SK-N-SH treated with all-trans-retinoic acid at 6 μM for 48 hours (cell line): ENCODE measurements around the gene KMT2D.

Source experiments
- ATAC-seq: fragments of 200-7000 bp; cut with Tn5 transposase; 3 replicates; pipeline ENCODE4 v1.9.1; 2020; ENCODE audit warnings: mild to moderate bottlenecking, moderate library complexity
- ARNTL ChIP-seq: fragments of 450-650 bp; formaldehyde crosslinking; IDR thresholded peaks from 2 replicates; pipeline ENCODE4 v1.5.0; 2020; ENCODE audit warnings: low read depth, mild to moderate bottlenecking, moderate library complexity, borderline replicate concordance
- BACH2 ChIP-seq: fragments of 250-450 bp; sonication (Bioruptor Pico); IDR thresholded peaks from 2 replicates; pipeline ENCODE4 v1.9.0; 2021; ENCODE audit warnings: mild to moderate bottlenecking, borderline replicate concordance
- CSDC2 ChIP-seq: fragments of 250-450 bp; sonication (Bioruptor Pico); IDR thresholded peaks from 2 replicates; pipeline ENCODE4 v1.5.0; 2020; ENCODE audit warnings: mild to moderate bottlenecking, moderate library complexity
- ESRRG ChIP-seq: fragments of 250-450 bp; sonication (Bioruptor Pico); IDR thresholded peaks from 2 replicates; pipeline ENCODE4 v1.6.1; 2021; ENCODE audit warnings: mild to moderate bottlenecking
- GLIS3 ChIP-seq: fragments of 250-450 bp; sonication (Bioruptor Pico); IDR thresholded peaks from 2 replicates; pipeline ENCODE4 v1.5.0; 2020; ENCODE audit warnings: mild to moderate bottlenecking, moderate library complexity
- ISL1 ChIP-seq: fragments of 250-450 bp; sonication (Bioruptor Pico); IDR thresholded peaks from 2 replicates; pipeline ENCODE4 v2.1.2; 2022; ENCODE audit warnings: mild to moderate bottlenecking, moderate library complexity
- OSR1 ChIP-seq: fragments of 250-450 bp; sonication (Bioruptor Pico); IDR thresholded peaks from 2 replicates; pipeline ENCODE4 v1.8.0; 2022; ENCODE audit warnings: moderate library complexity, mild to moderate bottlenecking, inconsistent platforms
- RARB ChIP-seq: fragments of 250-450 bp; sonication (Bioruptor Pico); IDR thresholded peaks from 2 replicates; pipeline ENCODE4 v1.8.0; 2021; ENCODE audit warnings: mild to moderate bottlenecking, moderate library complexity
- SNAI2 ChIP-seq: fragments of 250-450 bp; sonication (Bioruptor Pico); IDR thresholded peaks from 2 replicates; pipeline ENCODE4 v1.5.0; 2020; ENCODE audit warnings: mild to moderate bottlenecking, moderate library complexity
- TCF4 ChIP-seq: fragments of 250-450 bp; sonication (Bioruptor Pico); IDR thresholded peaks from 2 replicates; pipeline ENCODE4 v1.8.0; 2021; ENCODE audit warnings: mild to moderate bottlenecking, moderate library complexity, borderline replicate concordance
- TOX ChIP-seq: fragments of 250-450 bp; sonication (Bioruptor Pico); IDR thresholded peaks from 2 replicates; pipeline ENCODE4 v1.8.0; 2021; ENCODE audit warnings: mild to moderate bottlenecking, moderate library complexity, borderline replicate concordance
- ZC3H10 ChIP-seq: fragments of 250-450 bp; sonication (Bioruptor Pico); IDR thresholded peaks from 2 replicates; pipeline ENCODE4 v1.5.1; 2021; ENCODE audit warnings: mild to moderate bottlenecking, moderate library complexity
- ZFP3 ChIP-seq: fragments of 250-450 bp; sonication (Bioruptor Pico); IDR thresholded peaks from 2 replicates; pipeline ENCODE4 v1.5.0; 2020; ENCODE audit warnings: mild to moderate bottlenecking, moderate library complexity
- ZFP30 ChIP-seq: fragments of 450-650 bp; formaldehyde crosslinking; IDR thresholded peaks from 2 replicates; pipeline ENCODE4 v1.5.0; 2022; ENCODE audit warnings: mild to moderate bottlenecking, moderate library complexity
- ZNF565 ChIP-seq: fragments of 450-650 bp; formaldehyde crosslinking; conservative IDR thresholded peaks from 2 replicates; pipeline ENCODE4 v1.5.0; 2020; ENCODE audit warnings: low read depth, mild to moderate bottlenecking, moderate library complexity
- ZNF70 ChIP-seq: fragments of 450-650 bp; formaldehyde crosslinking; IDR thresholded peaks from 2 replicates; pipeline ENCODE4 v1.5.0; 2020; ENCODE audit warnings: mild to moderate bottlenecking, moderate library complexity
- ZNF8 ChIP-seq: fragments of 450-650 bp; formaldehyde crosslinking; IDR thresholded peaks from 2 replicates; pipeline ENCODE4 v1.5.0; 2020; ENCODE audit warnings: mild to moderate bottlenecking, moderate library complexity
- TF ChIP-seq, protein P1 (sequence below): fragments of 250-450 bp; sonication (Bioruptor Pico); IDR thresholded peaks from 2 replicates; pipeline ENCODE4 v1.5.1; 2020; ENCODE audit warnings: low read depth, mild to moderate bottlenecking, moderate library complexity
- TF ChIP-seq, protein P2 (sequence below): fragments of 250-450 bp; sonication (Bioruptor Pico); IDR thresholded peaks from 2 replicates; pipeline ENCODE4 v1.8.0; 2021; ENCODE audit warnings: low read depth, mild to moderate bottlenecking, moderate library complexity, borderline replicate concordance
- TF ChIP-seq, protein P3 (sequence below): fragments of 250-450 bp; sonication (Bioruptor Pico); IDR thresholded peaks from 2 replicates; pipeline ENCODE4 v1.8.0; 2020; ENCODE audit warnings: mild to moderate bottlenecking, moderate library complexity, borderline replicate concordance
- TF ChIP-seq, protein P4 (sequence below): fragments of 250-450 bp; sonication (Bioruptor Pico); IDR thresholded peaks from 2 replicates; pipeline ENCODE4 v1.5.1; 2021; ENCODE audit warnings: mild to moderate bottlenecking, moderate library complexity
- TF ChIP-seq, protein P5 (sequence below): fragments of 250-450 bp; sonication (Bioruptor Pico); IDR thresholded peaks from 2 replicates; pipeline ENCODE4 v1.5.0; 2020; ENCODE audit warnings: mild to moderate bottlenecking, moderate library complexity

The KMT2D gene

DNA sequence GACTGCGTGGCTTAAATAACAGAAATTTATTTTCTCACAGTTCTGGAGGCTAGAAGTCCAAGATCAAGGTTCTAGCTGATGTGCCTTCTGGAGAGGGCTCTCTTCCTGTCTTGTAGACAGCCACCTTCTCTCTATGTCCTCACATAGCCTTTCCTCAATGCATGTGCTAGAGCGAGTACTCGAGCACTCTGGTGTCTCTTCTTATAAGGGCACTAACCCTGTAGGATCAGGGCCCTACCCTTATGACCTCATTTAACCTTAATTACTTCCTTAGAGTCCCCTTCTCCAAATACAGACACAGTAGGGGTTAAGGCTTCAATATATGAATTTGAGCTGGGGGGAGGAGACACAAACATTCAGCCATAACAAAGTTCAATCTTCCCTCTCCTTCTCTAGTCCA lies 23.8 kb upstream of the KMT2D start:
- no peak for ATAC-seq

DNA sequence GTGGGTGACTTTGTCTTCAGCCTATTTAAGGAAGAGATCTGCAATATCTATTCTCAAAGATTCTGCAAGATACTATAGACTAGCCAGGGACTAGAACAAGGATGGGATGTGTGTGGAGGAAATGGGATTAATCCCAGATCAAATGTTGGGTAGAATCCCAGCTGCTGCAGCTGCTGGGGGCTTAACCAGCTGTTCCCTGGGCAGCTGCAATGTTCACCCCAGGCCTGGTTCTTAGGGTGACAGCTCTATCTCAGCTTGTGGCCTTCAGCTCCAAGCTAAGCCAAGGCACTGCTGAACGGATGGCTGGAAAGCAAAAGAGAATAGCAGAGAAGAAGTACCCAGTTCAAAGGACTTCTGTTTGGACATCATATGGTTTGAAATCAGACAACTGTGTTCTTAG lies 19.2 kb upstream of the KMT2D start:
- ATAC-seq: no peak
- TF ChIP-seq ISL1 (CRISPR knock-in tag) (no peak), ZC3H10 (CRISPR knock-in tag) (no peak), TOX (CRISPR knock-in tag) (no peak), ARNTL (CRISPR knock-in tag) (no peak), BACH2 (CRISPR knock-in tag) (no peak), ZNF565 (CRISPR knock-in tag) (no peak), ZFP3 (CRISPR knock-in tag) (no peak)
- TF ChIP-seq, protein P1, sequence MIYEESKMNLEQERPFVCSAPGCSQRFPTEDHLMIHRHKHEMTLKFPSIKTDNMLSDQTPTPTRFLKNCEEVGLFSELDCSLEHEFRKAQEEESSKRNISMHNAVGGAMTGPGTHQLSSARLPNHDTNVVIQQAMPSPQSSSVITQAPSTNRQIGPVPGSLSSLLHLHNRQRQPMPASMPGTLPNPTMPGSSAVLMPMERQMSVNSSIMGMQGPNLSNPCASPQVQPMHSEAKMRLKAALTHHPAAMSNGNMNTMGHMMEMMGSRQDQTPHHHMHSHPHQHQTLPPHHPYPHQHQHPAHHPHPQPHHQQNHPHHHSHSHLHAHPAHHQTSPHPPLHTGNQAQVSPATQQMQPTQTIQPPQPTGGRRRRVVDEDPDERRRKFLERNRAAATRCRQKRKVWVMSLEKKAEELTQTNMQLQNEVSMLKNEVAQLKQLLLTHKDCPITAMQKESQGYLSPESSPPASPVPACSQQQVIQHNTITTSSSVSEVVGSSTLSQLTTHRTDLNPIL (CRISPR knock-in tag): no peak
- TF ChIP-seq, all 23 proteins: peak for 0

More for the DNA sequence above, 23.8 kb upstream of the KMT2D start:
- TF ChIP-seq ISL1 (CRISPR knock-in tag) (no peak), OSR1 (CRISPR knock-in tag) (no peak), TOX (CRISPR knock-in tag) (no peak), ZC3H10 (CRISPR knock-in tag) (no peak), CSDC2 (CRISPR knock-in tag) (no peak), ESRRG (no peak), ZNF8 (CRISPR knock-in tag) (no peak), ZFP3 (CRISPR knock-in tag) (no peak), GLIS3 (CRISPR knock-in tag) (no peak), ARNTL (CRISPR knock-in tag) (no peak), ZNF565 (CRISPR knock-in tag) (no peak), TCF4 (no peak), RARB (no peak)
- TF ChIP-seq, protein P2, sequence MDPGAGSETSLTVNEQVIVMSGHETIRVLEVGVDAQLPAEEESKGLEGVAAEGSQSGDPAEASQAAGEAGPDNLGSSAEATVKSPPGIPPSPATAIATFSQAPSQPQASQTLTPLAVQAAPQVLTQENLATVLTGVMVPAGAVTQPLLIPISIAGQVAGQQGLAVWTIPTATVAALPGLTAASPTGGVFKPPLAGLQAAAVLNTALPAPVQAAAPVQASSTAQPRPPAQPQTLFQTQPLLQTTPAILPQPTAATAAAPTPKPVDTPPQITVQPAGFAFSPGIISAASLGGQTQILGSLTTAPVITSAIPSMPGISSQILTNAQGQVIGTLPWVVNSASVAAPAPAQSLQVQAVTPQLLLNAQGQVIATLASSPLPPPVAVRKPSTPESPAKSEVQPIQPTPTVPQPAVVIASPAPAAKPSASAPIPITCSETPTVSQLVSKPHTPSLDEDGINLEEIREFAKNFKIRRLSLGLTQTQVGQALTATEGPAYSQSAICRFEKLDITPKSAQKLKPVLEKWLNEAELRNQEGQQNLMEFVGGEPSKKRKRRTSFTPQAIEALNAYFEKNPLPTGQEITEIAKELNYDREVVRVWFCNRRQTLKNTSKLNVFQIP: no peak
- TF ChIP-seq, protein P3, sequence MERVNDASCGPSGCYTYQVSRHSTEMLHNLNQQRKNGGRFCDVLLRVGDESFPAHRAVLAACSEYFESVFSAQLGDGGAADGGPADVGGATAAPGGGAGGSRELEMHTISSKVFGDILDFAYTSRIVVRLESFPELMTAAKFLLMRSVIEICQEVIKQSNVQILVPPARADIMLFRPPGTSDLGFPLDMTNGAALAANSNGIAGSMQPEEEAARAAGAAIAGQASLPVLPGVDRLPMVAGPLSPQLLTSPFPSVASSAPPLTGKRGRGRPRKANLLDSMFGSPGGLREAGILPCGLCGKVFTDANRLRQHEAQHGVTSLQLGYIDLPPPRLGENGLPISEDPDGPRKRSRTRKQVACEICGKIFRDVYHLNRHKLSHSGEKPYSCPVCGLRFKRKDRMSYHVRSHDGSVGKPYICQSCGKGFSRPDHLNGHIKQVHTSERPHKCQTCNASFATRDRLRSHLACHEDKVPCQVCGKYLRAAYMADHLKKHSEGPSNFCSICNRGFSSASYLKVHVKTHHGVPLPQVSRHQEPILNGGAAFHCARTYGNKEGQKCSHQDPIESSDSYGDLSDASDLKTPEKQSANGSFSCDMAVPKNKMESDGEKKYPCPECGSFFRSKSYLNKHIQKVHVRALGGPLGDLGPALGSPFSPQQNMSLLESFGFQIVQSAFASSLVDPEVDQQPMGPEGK (CRISPR knock-in tag): no peak
- TF ChIP-seq, protein P1 (CRISPR knock-in tag): no peak
- TF ChIP-seq, protein P4, sequence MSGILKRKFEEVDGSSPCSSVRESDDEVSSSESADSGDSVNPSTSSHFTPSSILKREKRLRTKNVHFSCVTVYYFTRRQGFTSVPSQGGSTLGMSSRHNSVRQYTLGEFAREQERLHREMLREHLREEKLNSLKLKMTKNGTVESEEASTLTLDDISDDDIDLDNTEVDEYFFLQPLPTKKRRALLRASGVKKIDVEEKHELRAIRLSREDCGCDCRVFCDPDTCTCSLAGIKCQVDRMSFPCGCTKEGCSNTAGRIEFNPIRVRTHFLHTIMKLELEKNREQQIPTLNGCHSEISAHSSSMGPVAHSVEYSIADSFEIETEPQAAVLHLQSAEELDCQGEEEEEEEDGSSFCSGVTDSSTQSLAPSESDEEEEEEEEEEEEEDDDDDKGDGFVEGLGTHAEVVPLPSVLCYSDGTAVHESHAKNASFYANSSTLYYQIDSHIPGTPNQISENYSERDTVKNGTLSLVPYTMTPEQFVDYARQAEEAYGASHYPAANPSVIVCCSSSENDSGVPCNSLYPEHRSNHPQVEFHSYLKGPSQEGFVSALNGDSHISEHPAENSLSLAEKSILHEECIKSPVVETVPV (CRISPR knock-in tag): no peak
- TF ChIP-seq, protein P5, sequence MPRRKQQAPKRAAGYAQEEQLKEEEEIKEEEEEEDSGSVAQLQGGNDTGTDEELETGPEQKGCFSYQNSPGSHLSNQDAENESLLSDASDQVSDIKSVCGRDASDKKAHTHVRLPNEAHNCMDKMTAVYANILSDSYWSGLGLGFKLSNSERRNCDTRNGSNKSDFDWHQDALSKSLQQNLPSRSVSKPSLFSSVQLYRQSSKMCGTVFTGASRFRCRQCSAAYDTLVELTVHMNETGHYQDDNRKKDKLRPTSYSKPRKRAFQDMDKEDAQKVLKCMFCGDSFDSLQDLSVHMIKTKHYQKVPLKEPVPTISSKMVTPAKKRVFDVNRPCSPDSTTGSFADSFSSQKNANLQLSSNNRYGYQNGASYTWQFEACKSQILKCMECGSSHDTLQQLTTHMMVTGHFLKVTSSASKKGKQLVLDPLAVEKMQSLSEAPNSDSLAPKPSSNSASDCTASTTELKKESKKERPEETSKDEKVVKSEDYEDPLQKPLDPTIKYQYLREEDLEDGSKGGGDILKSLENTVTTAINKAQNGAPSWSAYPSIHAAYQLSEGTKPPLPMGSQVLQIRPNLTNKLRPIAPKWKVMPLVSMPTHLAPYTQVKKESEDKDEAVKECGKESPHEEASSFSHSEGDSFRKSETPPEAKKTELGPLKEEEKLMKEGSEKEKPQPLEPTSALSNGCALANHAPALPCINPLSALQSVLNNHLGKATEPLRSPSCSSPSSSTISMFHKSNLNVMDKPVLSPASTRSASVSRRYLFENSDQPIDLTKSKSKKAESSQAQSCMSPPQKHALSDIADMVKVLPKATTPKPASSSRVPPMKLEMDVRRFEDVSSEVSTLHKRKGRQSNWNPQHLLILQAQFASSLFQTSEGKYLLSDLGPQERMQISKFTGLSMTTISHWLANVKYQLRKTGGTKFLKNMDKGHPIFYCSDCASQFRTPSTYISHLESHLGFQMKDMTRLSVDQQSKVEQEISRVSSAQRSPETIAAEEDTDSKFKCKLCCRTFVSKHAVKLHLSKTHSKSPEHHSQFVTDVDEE: no peak

DNA sequence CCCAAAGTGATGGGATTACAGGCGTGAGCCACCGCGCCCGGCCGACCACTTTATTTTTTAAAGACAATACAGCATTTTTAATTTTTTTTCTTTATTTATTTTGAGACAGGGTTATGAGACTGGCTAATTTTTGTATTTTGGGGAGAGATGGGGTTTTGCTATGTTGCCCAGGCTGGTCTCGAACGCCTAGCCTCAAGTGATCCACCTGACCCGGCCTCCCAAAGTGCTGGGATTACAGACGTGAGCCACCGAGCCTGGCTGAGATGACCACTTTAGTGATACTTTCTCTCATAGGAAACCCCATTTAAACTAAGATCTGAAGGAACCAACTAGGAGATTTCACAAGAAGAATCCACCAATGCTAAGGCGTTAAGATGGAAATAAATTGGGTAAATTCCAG lies 10.4 kb upstream of the KMT2D start:
- ATAC-seq: no peak
- TF ChIP-seq ZNF70 (CRISPR knock-in tag) (no peak), ZC3H10 (CRISPR knock-in tag) (no peak), CSDC2 (CRISPR knock-in tag) (no peak), ISL1 (CRISPR knock-in tag) (no peak), ZNF8 (CRISPR knock-in tag) (no peak), SNAI2 (CRISPR knock-in tag) (no peak), TOX (CRISPR knock-in tag) (no peak), ZFP30 (no peak), RARB (no peak)
- TF ChIP-seq, protein P3 (CRISPR knock-in tag): no peak
